GM12878 (cell line): Measurements from ENCODE around the gene HOXD3. TPM values are rescaled to one million over a fixed set of nuclear protein-coding genes. Genes with fewer than 3 reads are reported as not detected.

Source experiments
- ATAC-seq: fragments of 200-7000 bp; cut with Tn5 transposase; 3 replicates; pipeline ENCODE4 v1.9.1; 2020; ENCODE audit warnings: mild to moderate bottlenecking, moderate library complexity
- BruUV-seq: library from RNA; stranded (reverse); fragments of 400-500 nt; replicated peaks from 2 replicates; lab custom pipeline; 2021; lab: Mats Ljungman, UMichigan
- CTCF ChIA-PET: fragments of 300-600 bp; sonication (Branson Sonifier 250); formaldehyde crosslinking; extraction: SDS; loops from one replicate; lab custom pipeline; 2021; ENCODE audit warnings: inconsistent platforms; lab: Yijun Ruan, JAX
- POLR2A ChIA-PET: fragments of 350-600 bp; formaldehyde crosslinking; extraction: SDS; loops from one replicate; lab custom pipeline; 2021; ENCODE audit warnings: inconsistent platforms; lab: Charles Lee
- RAD21 ChIA-PET: fragments of 300-600 bp; sonication (Branson Sonifier 250); formaldehyde crosslinking; loops from one replicate; lab custom pipeline; 2023; ENCODE audit warnings: antibody characterized with exemption; ENCODE audit not compliant: unreplicated experiment; lab: Charles Lee
- SMC1A ChIA-PET: fragments of 300-600 bp; sonication (Branson Sonifier 250); formaldehyde crosslinking; loops from one replicate; lab custom pipeline; 2023; ENCODE audit not compliant: unreplicated experiment, uncharacterized antibody; lab: Charles Lee
- DNase-seq: peaks from one replicate; pipeline ENCODE4 v3.0.0-alpha.2; 2011; ENCODE audit warnings: low read depth, low spot score
- FAIRE-seq: peaks from 3 replicates; lab custom pipeline; 2011; peaks lifted over from hg19 to GRCh38; lab: Jason Lieb, UNC
- H2AFZ ChIP-seq: 2 replicates; pipeline ENCODE4 v1.6.0; 2011; ENCODE audit warnings: low read depth, low read length, control low read depth; ENCODE audit not compliant: control insufficient read depth
- H3K27ac ChIP-seq: 2 replicates; pipeline ENCODE4 v1.5.1; 2011; ENCODE audit warnings: control low read depth; ENCODE audit not compliant: control insufficient read depth, insufficient read depth
- H3K27me3 ChIP-seq, 2 experiments: replicated peaks in 1 of 2; 2 replicates each; pipeline versions ENCODE4 v1.6.0 to v1.6.1; 2011; ENCODE audit warnings: low read length in 1 of 2; ENCODE audit not compliant: control insufficient read depth in 2 of 2, insufficient read depth in 2 of 2
- H3K36me3 ChIP-seq, 2 experiments: 2 replicates each; pipeline ENCODE4 v1.5.1; 2011; ENCODE audit warnings: low read length in 1 of 2; ENCODE audit not compliant: control insufficient read depth in 2 of 2, insufficient read depth in 2 of 2
- H3K4me1 ChIP-seq: 2 replicates; pipeline ENCODE4 v1.6.1; 2011; ENCODE audit warnings: mild to moderate bottlenecking, low read length, moderate library complexity, mixed read lengths; ENCODE audit not compliant: control insufficient read depth, insufficient read depth
- H3K4me2 ChIP-seq: 2 replicates; pipeline ENCODE4 v1.6.0; 2011; ENCODE audit warnings: control low read depth; ENCODE audit not compliant: control insufficient read depth, insufficient read depth
- H3K4me3 ChIP-seq: fragments of 200-600 bp; sonication (generic); 2 replicates; pipeline ENCODE4 v1.5.1; 2016
- H3K79me2 ChIP-seq: 2 replicates; pipeline ENCODE4 v1.6.0; 2011; ENCODE audit warnings: low read length; ENCODE audit not compliant: control insufficient read depth, insufficient read depth
- H3K9ac ChIP-seq: 2 replicates; pipeline ENCODE4 v1.8.0; 2011; ENCODE audit warnings: low read length, control low read depth, mixed read lengths; ENCODE audit not compliant: control insufficient read depth, insufficient read depth
- H3K9me3 ChIP-seq: replicated peaks from 3 replicates; pipeline ENCODE4 v1.5.1; 2011; ENCODE audit warnings: mild to moderate bottlenecking, low read length; ENCODE audit not compliant: control insufficient read depth, insufficient read depth
- H4K20me1 ChIP-seq: 2 replicates; pipeline ENCODE4 v1.6.0; 2011; ENCODE audit not compliant: control insufficient read depth, insufficient read depth
- CEBPB ChIP-seq, 2 experiments: fragments of 150-350 bp in 1 of 2; IDR thresholded peaks; 2 replicates each; pipeline ENCODE4 v1.6.1; 2012 to 2014; ENCODE audit warnings: low read depth in 2 of 2, low read length in 2 of 2, borderline replicate concordance in 1 of 2, inconsistent platforms in 1 of 2
- LARP7 ChIP-seq: fragments of 450-650 bp; IDR thresholded peaks from 2 replicates; pipeline ENCODE4 v1.6.1; 2017; ENCODE audit warnings: mild to moderate bottlenecking
- ZBTB4 ChIP-seq: fragments of 450-650 bp; formaldehyde crosslinking; IDR thresholded peaks from 2 replicates; pipeline ENCODE4 v1.4.0; 2022; ENCODE audit warnings: mild to moderate bottlenecking, moderate library complexity
- in situ Hi-C: fragments of 300-500 bp; cut with MboI; formaldehyde crosslinking; loops from 9 replicates; pipeline ENCODE4 v1.14.3; 2018; ENCODE audit warnings: mixed read lengths
- intact Hi-C: fragments of 100-400 bp; cut with micrococcal nuclease; formaldehyde crosslinking; loops from one replicate; pipeline ENCODE4 v1.14.2; 2022; ENCODE audit not compliant: unreplicated experiment
- polyA plus RNA-seq, 11 experiments: library from polyadenylated mRNA; depleted of rRNA in 4 of 11; unstranded in 6 of 11; stranded (reverse) in 5 of 11; fragments of >200 nt; fragmentation: Nextera tagmentation in 4 of 11; fragmentation: Illumina TruSeq in 1 of 11; extraction: Ambion mirVana in 4 of 11; extraction: Trizol in 1 of 11; gene quantifications; 1 replicate in 1 of 11; 2 replicates in 10 of 11; pipeline versions ENCODE4 v1.2.1 to v1.2.3, GENCODE V29; 2011 to 2016; ENCODE audit warnings: inconsistent platforms in 2 of 11, missing spikeins in 2 of 11, low read depth in 1 of 11
- total RNA-seq, 4 experiments: library from RNA; depleted of rRNA in 3 of 4; stranded (reverse); fragments of >200 nt in 3 of 4; fragmentation: Illumina TruSeq in 1 of 4; extraction: Trizol in 1 of 4; gene quantifications; 2 replicates each; pipeline versions ENCODE4 v1.2.1 to v1.2.3, GENCODE V29; 2013 to 2021

Gene HOXD3
- total and polyA plus RNA-seq, 10 of the 15 experiments (the other 5 are each of a cell fraction or from before 2014, with no cell fraction given): not detected

- no peak overlapping the region for H3K9ac ChIP-seq
- no peak overlapping the region for H3K4me2 ChIP-seq
- no TSS peak for BruUV-seq
- intact Hi-C loops (no loop called here), in situ Hi-C loops (no loop called here)
- ATAC-seq (no peak), DNase-seq (no peak)
- ChIA-PET SMC1A (interaction anchor here (0.6 to 1.4 kb wide), 7 partner anchors 12 to 1934 kb away, joined by 3 to 4 read pairs (median 3); no protein-coding TSS in a partner anchor), RAD21 (interaction anchor here (1.1 to 2.1 kb wide), 2 partner anchors 13 to 255 kb away, joined by 4 to 5 read pairs; no protein-coding TSS in a partner anchor), POLR2A (interaction anchor here (0.6 kb wide), 1 partner anchor 43 kb away, joined by 3 read pairs; no protein-coding TSS in a partner anchor), CTCF (no interaction called here)
- no peaks in the 10 kb centered on the region for H3K36me3 ChIP-seq
- no peaks in the 10 kb centered on the region for H3K4me1 ChIP-seq
- no peaks in the 10 kb centered on the region for H4K20me1 ChIP-seq
- H3K9me3 ChIP-seq: no peaks in the 10 kb centered on the region
- TF ChIP-seq ZBTB4 (CRISPR knock-in tag) (no peak), LARP7 (no peak), CEBPB (IDR thresholded peaks at IDR 0.05; ENCODE audit: borderline replicate concordance in 1 of 2, low read depth in 2 of 2, low read length in 2 of 2) (no peak)
- TF ChIP-seq, all 136 proteins: peak for 0
- no peaks in the 10 kb centered on the region; a peak in 1 of 4 replicates for H3K27me3 ChIP-seq
- FAIRE-seq: no peak
- no peak overlapping the region for H3K4me3 ChIP-seq
- no peaks in the 10 kb centered on the region for H3K79me2 ChIP-seq
- no peak overlapping the region for H2AFZ ChIP-seq
- no peak overlapping the region for H3K27ac ChIP-seq
These were observed 42.8 kb downstream of the HOXD3 start for GRCh38 chr2:176199902-176200301.
